ENCODE results near the gene GJD4.

DNA sequence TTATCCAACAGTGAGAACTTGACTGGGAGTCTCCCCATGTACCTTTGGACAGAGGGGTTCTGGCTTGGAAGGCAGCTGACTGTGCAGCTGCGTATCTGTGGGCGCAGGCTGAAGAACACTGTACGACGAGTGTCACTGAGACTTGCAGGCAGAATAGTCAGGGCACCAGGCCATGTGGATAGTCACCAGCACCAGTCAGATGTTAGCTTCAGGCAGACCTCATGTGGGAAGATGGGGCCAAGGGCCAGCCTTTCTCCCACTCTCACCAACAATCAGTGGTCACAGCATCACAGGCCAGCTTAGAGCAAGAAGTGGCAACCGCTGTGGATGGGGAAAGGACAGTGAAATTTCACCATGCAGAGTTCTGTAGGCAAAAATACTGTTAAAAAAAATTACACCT is 43.4 kb upstream of the GJD4 start:
- TF ChIP-seq CTCF (IDR thresholded peaks at IDR 0.05) (no peak), EZH2 (IDR thresholded peaks at IDR 0.05; ENCODE audit: borderline replicate concordance, insufficient read depth, low read depth, low read length, poor library complexity, severe bottlenecking) (no peak)
